Stimulated activated naive CD8-positive, alpha-beta T cell treated with anti-CD3 and anti-CD28 coated beads, Interleukin-15, Interleukin-2, amounts not matched to agents 100 U/mL and 50 U/mL, for 24 hours (primary cell): ENCODE results near the gene PRRC2B.
"Not testable (repeated sequence)": the region's sequence is repeated elsewhere in the genome, so short reads cannot be mapped to it uniquely, and the experiment has no call there.

ENCODE experiments used
- ATAC-seq: fragments of 150-1000 bp; cut with Tn5 transposase; one replicate; pipeline ENCODE4 v1.10.0; 2021
- DNase-seq: peaks from one replicate; pipeline ENCODE4 v3.0.0; 2021

The PRRC2B gene

GRCh38 chr9:131539223-131539923, 145.5 kb downstream of the PRRC2B start:
- no peak for DNase-seq
- no peak for ATAC-seq

GRCh38 chr9:131543141-131543540, 149.3 kb downstream of the PRRC2B start:
- DNase-seq (no peak), ATAC-seq (no peak)

- ATAC-seq (no peak), DNase-seq (no peak)
Observed at GRCh38 chr9:131545003-131545785, 151.3 kb downstream of the PRRC2B start, which contains the start of gene PRRT1B. TSS of gene PRRT1B (plus strand) at chr9:131545523. CDS start at chr9:131545616, 93 bp downstream.

- ATAC-seq (no peak), DNase-seq (no peak)
Observed at GRCh38 chr9:131545786-131546335, 152.0 kb downstream of the PRRC2B start.

- DNase-seq (no peak), ATAC-seq (no peak)
Observed at GRCh38 chr9:131546336-131547084, 152.6 kb downstream of the PRRC2B start.

GRCh38 chr9:131549186-131549585, 155.3 kb downstream of the PRRC2B start:
- DNase-seq, ATAC-seq: not testable (repeated sequence)
